ENCODE measurements around the gene LMBRD1.

GRCh38 chr6:69735027-69735426, 61.8 kb downstream of the LMBRD1 start:
- TF ChIP-seq CTCF (conservative IDR thresholded peaks at IDR 0.05; ENCODE audit: low read length) (no peak), EZH2phosphoT487 (IDR thresholded peaks at IDR 0.05; ENCODE audit: borderline replicate concordance, low read depth, low read length) (no peak)

Data from OCI-LY7 (cell line).